ENCODE data around the gene VWA7.

Gene VWA7

DNA sequence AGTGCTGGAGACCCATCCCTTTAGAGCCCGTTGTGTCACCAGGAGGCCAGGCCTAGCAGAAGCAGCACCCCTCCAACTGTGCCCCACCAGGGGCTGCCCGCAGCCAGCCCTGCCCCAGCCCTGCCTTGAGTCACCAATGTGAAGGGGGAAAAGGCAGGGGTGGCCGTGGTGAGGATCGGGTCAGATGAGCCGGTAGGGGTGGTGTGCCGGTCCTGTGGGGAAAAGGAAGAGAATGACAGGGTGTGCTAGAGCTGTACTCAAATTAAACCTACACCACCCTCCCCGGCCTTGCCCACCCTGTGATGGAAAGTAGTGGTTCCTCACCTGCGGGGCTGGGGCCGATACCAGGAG lies 11.6 kb downstream of the VWA7 start:
- H3K27ac ChIP-seq (ENCODE audit: low read depth, low read length, severe bottlenecking): no peak overlapping the region
- H3K4me1 ChIP-seq (ENCODE audit: control insufficient read depth, insufficient read depth, low read length, poor library complexity, severe bottlenecking): peaks cover 18% of the 10 kb centered on the region
- 97% methylated on average over 7 of the region's 9 CpGs; no CpG with 5 or more reads in 1 of the 2 experiments for WGBS, 2 experiments (ENCODE audit: insufficient coverage in 2 of 2)
- no peak overlapping the region for H3K4me3 ChIP-seq (ENCODE audit: extremely low read depth, insufficient read depth, low read length, poor library complexity, severe bottlenecking)
- no peaks in the 10 kb centered on the region for H3K9me3 ChIP-seq (ENCODE audit: control insufficient read depth, low read length)
- peaks cover 22% of the 10 kb centered on the region for H3K36me3 ChIP-seq (ENCODE audit: control insufficient read depth, insufficient read depth, low read length)

DNA sequence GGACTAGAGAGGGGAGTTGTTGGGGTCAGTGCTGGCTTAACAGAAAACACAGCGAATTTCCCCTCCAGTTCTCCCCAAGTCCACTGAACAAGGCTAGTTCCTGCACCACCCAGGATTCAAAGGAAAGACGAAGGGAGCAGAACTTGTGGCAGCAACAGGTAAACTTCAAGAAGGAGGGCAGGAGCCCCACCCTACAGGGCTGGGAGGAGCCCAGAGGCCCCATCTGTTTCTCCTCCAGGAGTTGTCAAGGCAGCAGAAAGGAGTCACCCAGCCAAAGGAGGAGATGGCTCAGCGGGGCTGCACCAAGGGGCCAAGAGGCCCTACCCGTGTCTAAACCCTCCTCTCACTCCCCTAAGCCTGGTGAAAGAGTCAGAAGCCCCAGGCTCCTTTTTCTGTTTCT lies 12.9 kb downstream of the VWA7 start:
- H3K36me3 ChIP-seq (ENCODE audit: control insufficient read depth, insufficient read depth, low read length): peaks cover 30% of the 10 kb centered on the region
- no peaks in the 10 kb centered on the region for H3K9me3 ChIP-seq (ENCODE audit: control insufficient read depth, low read length)
- peaks cover 18% of the 10 kb centered on the region for H3K4me1 ChIP-seq (ENCODE audit: control insufficient read depth, insufficient read depth, low read length, poor library complexity, severe bottlenecking)
- WGBS, 2 experiments (ENCODE audit: insufficient coverage in 2 of 2): 95 to 100% methylated on average over 1 to 2 of the region's 4 CpGs
- H3K4me3 ChIP-seq (ENCODE audit: extremely low read depth, insufficient read depth, low read length, poor library complexity, severe bottlenecking): no peak overlapping the region
- H3K27ac ChIP-seq (ENCODE audit: low read depth, low read length, severe bottlenecking): peak overlapping the region; percentile 29

DNA sequence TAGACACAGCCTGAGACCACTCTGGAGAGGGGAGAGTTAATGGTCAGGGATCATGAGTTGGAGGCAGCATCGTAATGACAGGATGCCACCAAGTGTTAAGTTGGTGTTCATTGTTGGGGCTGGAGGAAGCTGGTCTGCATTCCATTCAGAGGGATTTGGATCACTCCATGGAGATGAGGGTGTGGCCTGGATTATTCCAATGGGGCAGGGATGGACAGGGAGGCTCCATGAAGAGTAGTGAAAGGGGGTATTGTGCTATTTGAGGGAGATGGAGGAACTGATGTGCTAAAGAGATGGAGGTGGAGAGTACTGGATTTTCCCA lies 13.5 kb downstream of the VWA7 start:
- Histone ChIP-seq H3K27ac (ENCODE audit: low read depth, low read length, severe bottlenecking) (peak overlapping the region; percentile 87), H3K36me3 (ENCODE audit: control insufficient read depth, insufficient read depth, low read length) (peaks cover 30% of the 10 kb centered on the region), H3K4me3 (ENCODE audit: extremely low read depth, insufficient read depth, low read length, poor library complexity, severe bottlenecking) (no peak overlapping the region), H3K9me3 (ENCODE audit: control insufficient read depth, low read length) (no peaks in the 10 kb centered on the region), H3K4me1 (ENCODE audit: control insufficient read depth, insufficient read depth, low read length, poor library complexity, severe bottlenecking) (peaks cover 18% of the 10 kb centered on the region)
- WGBS, 2 experiments (ENCODE audit: insufficient coverage in 2 of 2): 5 to 10% methylated on average over 1 of the region's 1 CpG

DNA sequence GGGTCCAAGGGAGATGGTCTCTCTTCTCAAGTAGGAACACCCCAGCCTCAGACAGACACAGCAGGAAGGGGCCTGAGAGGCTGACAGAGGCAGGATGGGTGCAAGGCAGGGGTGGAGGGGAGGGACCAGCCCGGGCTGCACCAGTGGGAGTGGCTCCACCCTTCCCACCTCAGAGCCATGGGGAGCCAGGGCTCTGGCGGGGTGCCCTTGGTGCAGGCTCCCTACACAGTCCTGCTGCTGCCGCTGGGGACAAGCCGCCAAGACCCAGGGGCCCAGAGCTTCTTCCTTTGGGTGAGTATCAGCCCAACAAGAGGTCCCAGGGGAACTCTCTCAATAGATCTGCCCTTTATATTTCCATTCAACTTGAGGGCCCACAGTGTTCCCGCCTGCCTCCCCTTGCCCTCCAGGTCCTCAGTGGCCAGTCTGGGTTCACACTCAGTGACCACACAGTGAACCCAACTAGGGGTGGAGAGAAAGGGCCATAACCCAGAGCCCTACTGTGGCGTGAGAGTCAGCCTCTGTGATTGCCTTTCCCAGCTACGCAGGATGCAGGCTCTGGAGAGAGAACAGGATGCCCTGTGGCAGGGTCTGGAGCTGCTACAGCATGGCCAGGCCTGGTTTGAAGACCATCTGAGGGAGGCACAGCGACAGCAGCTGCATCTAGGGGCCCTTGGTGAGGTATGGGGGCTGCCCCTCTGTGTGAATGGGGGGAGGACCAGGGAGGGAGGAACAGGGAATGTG lies 14.1 kb downstream of the VWA7 start:
- peak overlapping the region; percentile 87 for H3K27ac ChIP-seq (ENCODE audit: low read depth, low read length, severe bottlenecking)
- H3K36me3 ChIP-seq (ENCODE audit: control insufficient read depth, insufficient read depth, low read length): peaks cover 30% of the 10 kb centered on the region
- peaks cover 18% of the 10 kb centered on the region for H3K4me1 ChIP-seq (ENCODE audit: control insufficient read depth, insufficient read depth, low read length, poor library complexity, severe bottlenecking)
- H3K4me3 ChIP-seq (ENCODE audit: extremely low read depth, insufficient read depth, low read length, poor library complexity, severe bottlenecking): no peak overlapping the region
- 75 to 83% methylated on average over 7 of the region's 8 CpGs for WGBS, 2 experiments (ENCODE audit: insufficient coverage in 2 of 2)
- no peaks in the 10 kb centered on the region for H3K9me3 ChIP-seq (ENCODE audit: control insufficient read depth, low read length)

DNA sequence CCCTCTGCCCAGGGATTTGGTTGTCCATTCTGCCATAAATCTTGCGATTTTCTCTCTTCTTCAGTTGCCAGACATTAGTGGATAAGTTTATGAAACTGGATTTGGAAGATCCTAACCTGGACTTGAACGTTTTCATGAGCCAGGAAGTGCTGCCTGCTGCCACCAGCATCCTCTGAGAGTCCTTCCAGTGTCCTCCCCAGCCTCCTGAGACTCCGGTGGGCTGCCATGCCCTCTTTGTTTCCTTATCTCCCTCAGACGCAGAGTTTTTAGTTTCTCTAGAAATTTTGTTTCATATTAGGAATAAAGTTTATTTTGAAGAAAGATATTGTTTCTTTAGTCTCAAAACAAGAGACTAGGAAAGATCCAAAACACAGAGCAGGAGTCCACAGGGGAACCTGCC lies 14.8 kb downstream of the VWA7 start, which contains the start of gene SAPCD1:
Gene SAPCD1, plus strand, starts transcription at position 301 of the 400 bp plus-strand sequence. CDS start 399 bp downstream, outside the sequence.
- H3K4me1 ChIP-seq (ENCODE audit: control insufficient read depth, insufficient read depth, low read length, poor library complexity, severe bottlenecking): peaks cover 18% of the 10 kb centered on the region
- WGBS, 2 experiments (ENCODE audit: insufficient coverage in 2 of 2): 78 to 83% methylated on average over 1 to 2 of the region's 4 CpGs
- no peak within 1 kb of the TSS for H3K4me3 ChIP-seq (ENCODE audit: extremely low read depth, insufficient read depth, low read length, poor library complexity, severe bottlenecking)
- H3K9me3 ChIP-seq (ENCODE audit: control insufficient read depth, low read length): no peaks in the 10 kb centered on the region
- peak within 1 kb of the TSS; percentile 87 for H3K27ac ChIP-seq (ENCODE audit: low read depth, low read length, severe bottlenecking)
- H3K36me3 ChIP-seq (ENCODE audit: control insufficient read depth, insufficient read depth, low read length): peaks cover 30% of the 10 kb centered on the region

DNA sequence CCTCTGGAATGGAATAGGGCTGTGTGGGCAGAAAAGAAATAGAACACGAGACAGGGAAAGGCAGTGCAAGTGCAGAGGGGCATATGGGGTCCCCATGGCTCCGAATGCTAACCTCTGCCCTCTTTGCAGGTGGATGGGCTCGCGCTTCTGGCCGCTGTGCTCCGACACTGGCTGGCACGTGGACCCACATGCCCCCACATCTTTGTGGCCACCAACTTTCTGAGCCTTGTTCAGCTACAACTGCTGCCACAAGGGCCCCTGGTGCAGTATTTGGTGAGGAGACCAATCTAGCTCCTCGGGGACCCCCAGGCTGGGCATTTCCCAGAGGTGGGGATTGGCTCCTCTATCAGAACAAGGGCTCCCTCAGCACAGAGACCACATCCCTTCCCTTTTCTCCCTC lies 15.8 kb downstream of the VWA7 start:
- H3K36me3 ChIP-seq (ENCODE audit: control insufficient read depth, insufficient read depth, low read length): peaks cover 30% of the 10 kb centered on the region

DNA sequence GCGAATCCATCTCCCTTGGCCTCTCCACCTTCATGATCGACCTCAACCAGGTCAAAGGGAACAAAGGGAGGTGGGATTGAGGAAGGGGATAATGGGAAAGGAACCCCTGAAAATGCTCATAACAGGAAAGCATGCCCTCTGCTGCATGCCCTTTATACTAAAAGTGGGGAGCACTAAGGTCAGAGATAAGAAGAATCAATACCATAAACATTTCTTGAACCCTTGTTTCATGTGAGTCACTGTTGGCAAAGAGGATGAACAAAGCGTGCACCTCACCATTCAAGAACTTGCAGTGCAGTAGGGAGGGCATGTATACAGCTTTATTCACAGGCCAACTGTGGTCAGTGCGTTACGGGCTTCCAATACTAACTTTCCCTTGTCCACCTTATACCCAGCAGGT lies 16.3 kb downstream of the VWA7 start:
- no peak overlapping the region for H3K27ac ChIP-seq (ENCODE audit: low read depth, low read length, severe bottlenecking)
- H3K9me3 ChIP-seq (ENCODE audit: control insufficient read depth, low read length): no peaks in the 10 kb centered on the region
- peaks cover 30% of the 10 kb centered on the region for H3K36me3 ChIP-seq (ENCODE audit: control insufficient read depth, insufficient read depth, low read length)
- H3K4me1 ChIP-seq (ENCODE audit: control insufficient read depth, insufficient read depth, low read length, poor library complexity, severe bottlenecking): peaks cover 18% of the 10 kb centered on the region
- no peak overlapping the region for H3K4me3 ChIP-seq (ENCODE audit: extremely low read depth, insufficient read depth, low read length, poor library complexity, severe bottlenecking)
- WGBS, 2 experiments (ENCODE audit: insufficient coverage in 2 of 2): 100% methylated on average over 1 to 2 of the region's 5 CpGs

More for the DNA sequence above, 15.8 kb downstream of the VWA7 start:
- H3K4me1 ChIP-seq (ENCODE audit: control insufficient read depth, insufficient read depth, low read length, poor library complexity, severe bottlenecking): peaks cover 18% of the 10 kb centered on the region
- H3K4me3 ChIP-seq (ENCODE audit: extremely low read depth, insufficient read depth, low read length, poor library complexity, severe bottlenecking): no peak overlapping the region
- no peaks in the 10 kb centered on the region for H3K9me3 ChIP-seq (ENCODE audit: control insufficient read depth, low read length)
- 93 to 98% methylated on average over 3 to 7 of the region's 8 CpGs for WGBS, 2 experiments (ENCODE audit: insufficient coverage in 2 of 2)
- no peak overlapping the region for H3K27ac ChIP-seq (ENCODE audit: low read depth, low read length, severe bottlenecking)

DNA sequence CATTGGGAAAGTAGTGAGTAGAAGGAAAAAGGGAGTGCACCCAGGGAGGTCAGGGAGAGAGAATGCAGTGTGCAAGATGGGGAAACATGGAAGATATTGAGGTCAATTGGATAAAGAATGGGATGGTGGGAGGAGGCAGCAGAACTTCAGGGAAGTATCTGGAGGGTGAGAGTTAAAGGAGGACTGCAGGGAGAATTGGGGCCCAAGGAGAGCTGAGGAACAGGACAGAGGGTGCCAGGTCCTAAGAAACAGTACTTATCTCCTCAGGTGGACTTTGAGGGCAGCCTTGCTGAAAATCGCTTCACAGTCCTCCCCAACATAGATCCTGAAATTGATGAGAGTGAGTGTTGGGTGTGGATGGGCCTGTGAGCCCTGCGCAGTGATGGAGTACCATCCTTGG lies 18.8 kb downstream of the VWA7 start:
- H3K36me3 ChIP-seq (ENCODE audit: control insufficient read depth, insufficient read depth, low read length): peaks cover 30% of the 10 kb centered on the region
- no peaks in the 10 kb centered on the region for H3K9me3 ChIP-seq (ENCODE audit: control insufficient read depth, low read length)
- peaks cover 8% of the 10 kb centered on the region for H3K4me1 ChIP-seq (ENCODE audit: control insufficient read depth, insufficient read depth, low read length, poor library complexity, severe bottlenecking)
- H3K27ac ChIP-seq (ENCODE audit: low read depth, low read length, severe bottlenecking): no peak overlapping the region
- WGBS, 2 experiments (ENCODE audit: insufficient coverage in 2 of 2): 100% methylated on average over 1 of the region's 2 CpGs
- H3K4me3 ChIP-seq (ENCODE audit: extremely low read depth, insufficient read depth, low read length, poor library complexity, severe bottlenecking): no peak overlapping the region

DNA sequence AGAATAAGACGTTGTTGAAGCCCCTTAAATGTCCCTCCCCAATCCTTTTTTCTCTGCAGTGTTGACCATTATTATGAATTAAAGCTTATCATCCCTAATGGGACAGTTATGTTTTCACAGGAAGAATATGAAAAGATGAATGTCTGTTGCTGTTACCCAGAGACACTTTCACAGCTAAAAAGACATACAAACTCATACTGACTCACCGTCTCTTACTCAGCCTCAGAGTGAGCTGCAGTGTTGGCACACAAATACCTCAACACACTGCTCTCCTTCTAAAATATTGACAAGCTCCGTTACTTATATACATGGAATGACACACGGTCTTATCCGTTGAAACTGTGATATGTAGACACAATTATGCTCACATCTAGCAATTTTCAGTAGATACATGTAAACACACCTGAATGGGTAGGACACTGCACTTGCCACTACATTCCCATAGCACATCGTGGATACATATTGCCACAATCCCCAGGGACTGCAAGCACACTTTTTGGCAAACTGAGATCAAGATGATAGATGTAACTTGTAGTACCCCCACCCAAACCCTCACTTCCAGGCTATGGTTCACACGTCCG lies 24.3 kb downstream of the VWA7 start:
- Histone ChIP-seq H3K4me1 (ENCODE audit: control insufficient read depth, insufficient read depth, low read length, poor library complexity, severe bottlenecking) (peaks cover 4% of the 10 kb centered on the region), H3K4me3 (ENCODE audit: extremely low read depth, insufficient read depth, low read length, poor library complexity, severe bottlenecking) (no peak overlapping the region), H3K27ac (ENCODE audit: low read depth, low read length, severe bottlenecking) (no peak overlapping the region), H3K9me3 (ENCODE audit: control insufficient read depth, low read length) (no peaks in the 10 kb centered on the region), H3K36me3 (ENCODE audit: control insufficient read depth, insufficient read depth, low read length) (peaks cover under 1% of the 10 kb centered on the region)
- 87 to 93% methylated on average over 4 to 8 of the region's 8 CpGs for WGBS, 2 experiments (ENCODE audit: insufficient coverage in 2 of 2)

DNA sequence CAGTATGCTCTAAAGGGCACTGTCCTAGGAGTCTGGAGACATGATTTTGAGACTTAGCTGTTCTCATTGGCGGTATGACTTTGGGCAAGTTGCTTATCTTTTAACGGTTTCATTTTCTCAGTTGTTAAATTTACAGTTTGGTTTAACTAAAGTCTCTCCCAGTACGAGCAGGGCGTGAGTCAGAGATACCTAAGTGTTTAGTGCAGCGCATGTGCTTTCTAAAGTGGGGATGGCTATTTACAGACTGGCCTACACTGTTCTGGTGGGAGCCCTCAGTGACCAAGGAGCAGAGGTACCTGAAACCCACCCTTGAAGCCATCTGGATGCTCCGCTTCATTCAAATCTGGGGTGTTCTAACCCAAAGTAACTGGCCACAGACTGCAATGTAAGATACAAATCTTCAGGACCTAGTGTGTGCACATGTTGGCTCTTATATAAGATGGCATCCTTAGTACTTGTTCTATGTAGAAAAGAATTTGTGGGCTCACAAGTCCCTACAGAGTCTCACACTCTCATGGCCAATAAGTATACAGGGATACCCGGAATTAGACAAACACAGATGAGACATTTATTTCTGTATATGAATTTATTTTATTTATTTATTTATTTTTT lies 26.6 kb downstream of the VWA7 start:
- Histone ChIP-seq H3K27ac (ENCODE audit: low read depth, low read length, severe bottlenecking) (no peak overlapping the region), H3K36me3 (ENCODE audit: control insufficient read depth, insufficient read depth, low read length) (peaks cover 9% of the 10 kb centered on the region), H3K4me1 (ENCODE audit: control insufficient read depth, insufficient read depth, low read length, poor library complexity, severe bottlenecking) (peaks cover 12% of the 10 kb centered on the region), H3K9me3 (ENCODE audit: control insufficient read depth, low read length) (no peaks in the 10 kb centered on the region), H3K4me3 (ENCODE audit: extremely low read depth, insufficient read depth, low read length, poor library complexity, severe bottlenecking) (no peak overlapping the region)
- 94 to 96% methylated on average over 5 to 6 of the region's 7 CpGs for WGBS, 2 experiments (ENCODE audit: insufficient coverage in 2 of 2)

Data from mesodermal cell (in vitro differentiated cells).